Right cardiac atrium (tissue), 5 donors: ENCODE measurements around the gene NAALAD2. TPM values are rescaled to one million over a fixed set of nuclear protein-coding genes. Genes with fewer than 3 reads are reported as not detected.

Source experiments
- ATAC-seq, 2 donors: fragments of 200-7000 bp; cut with Tn5 transposase; one replicate each; pipeline versions ENCODE4 v1.8.0 to v1.9.1; 2020; ENCODE audit warnings: moderate library complexity in 2 of 2, mild to moderate bottlenecking in 1 of 2
- DNase-seq, 3 donors: peaks; one replicate each; pipeline ENCODE4 v3.0.0-alpha.2; 2020
- H3K27ac ChIP-seq: one replicate; pipeline ENCODE4 v1.5.1; 2013; ENCODE audit warnings: mild to moderate bottlenecking, low read length, control low read depth, moderate library complexity
- H3K27me3 ChIP-seq: one replicate; pipeline ENCODE4 v1.6.1; 2013; ENCODE audit not compliant: control insufficient read depth, insufficient read depth
- H3K4me1 ChIP-seq: one replicate; pipeline ENCODE4 v1.6.1; 2013; ENCODE audit warnings: low read length; ENCODE audit not compliant: control insufficient read depth, insufficient read depth
- H3K4me3 ChIP-seq: one replicate; pipeline ENCODE4 v1.5.1; 2013; ENCODE audit warnings: low read length, control low read depth
- H3K9me3 ChIP-seq: one replicate; pipeline ENCODE4 v1.6.1; 2013; ENCODE audit warnings: low read length; ENCODE audit not compliant: control insufficient read depth
- WGBS: extraction: QIAGEN DNeasy Blood & Tissue Kit; methylation state at CpG from one replicate; pipeline ENCODE4 v1.1.7; 2013; 5-methylcytosine and 5-hydroxymethylcytosine counted together
- intact Hi-C, 4 donors: fragments of 100-400 bp; cut with DNase I; formaldehyde crosslinking; loops; one replicate each; pipeline versions ENCODE4 v1.11.0 to v1.14.0; 2022 to 2023
- polyA plus RNA-seq: library from polyadenylated mRNA; stranded (reverse); fragments of 200-250 nt; gene quantifications from one replicate; pipeline ENCODE4 v1.2.3, GENCODE V29; 2013
- total RNA-seq, 4 donors: library from RNA; stranded (reverse); fragmentation: NEBNext Ultra II Directional; extraction: Animal tissue kit (Norgen Biotek cat#: 25700); gene quantifications; one replicate each; pipeline ENCODE4 v1.2.1, GENCODE V29; 2021
- donor health status: healthy with polysubstance abuse.
- donor health status: DM: no; HTN: yes; CAD: no.
- donor health status: DM: no; HTN: no; CAD: no.
- donor health status: DM: no; HTN: yes; CAD: no; lungs with severe emphysema.
- donor health status: DM: yes; HTN: yes; CAD: no.

NAALAD2 gene
- total and polyA plus RNA-seq, 5 donors = 1.0 to 2.3 (median 1.8) TPM

- intact Hi-C loops = no loop called here
- 67% methylated on average over 4 of the region's 4 CpGs for WGBS
- H3K27ac ChIP-seq = no peak overlapping the region
- no peaks in the 10 kb centered on the region for H3K9me3 ChIP-seq
- no peak for ATAC-seq
- H3K4me3 ChIP-seq = no peak overlapping the region
- H3K4me1 ChIP-seq = no peaks in the 10 kb centered on the region
- DNase-seq = no peak
- H3K27me3 ChIP-seq = no peaks in the 10 kb centered on the region
Observed at GRCh38 chr11:90241414-90241813, 107.0 kb downstream of the NAALAD2 start.

Other genes starting within 250 kb of the NAALAD2 start
- not detected for gene TRIM49D1, start 212.4 kb upstream of the NAALAD2 start, total RNA-seq
- gene TRIM49D1, start 212.4 kb upstream of the NAALAD2 start, polyA plus RNA-seq = not detected
- not detected for gene TRIM49D2, start 210.6 kb upstream of the NAALAD2 start, total RNA-seq
- gene TRIM49D2, start 210.6 kb upstream of the NAALAD2 start, polyA plus RNA-seq = not detected
- gene TRIM64, start 168.6 kb upstream of the NAALAD2 start, total RNA-seq = not detected
- gene TRIM64, start 168.6 kb upstream of the NAALAD2 start, polyA plus RNA-seq = not detected
- gene TRIM49C, start 103.6 kb upstream of the NAALAD2 start, total RNA-seq = not detected
- gene TRIM49C, start 103.6 kb upstream of the NAALAD2 start, polyA plus RNA-seq = not detected
- not detected for gene UBTFL1, start 48.7 kb upstream of the NAALAD2 start, total RNA-seq
- gene UBTFL1, start 48.7 kb upstream of the NAALAD2 start, polyA plus RNA-seq = not detected
- 10 to 100 TPM; 30.6 to 49.9 (median 43.4) TPM for gene CHORDC1, start 88.4 kb downstream of the NAALAD2 start, total RNA-seq
- gene CHORDC1, start 88.4 kb downstream of the NAALAD2 start, polyA plus RNA-seq = 30.9 TPM